ENCODE results near the gene TDRD3.

The TDRD3 gene

GRCh38 chr13:60482012-60482411, 85.0 kb downstream of the TDRD3 start:
- TF ChIP-seq FOXM1 (IDR thresholded peaks at IDR 0.05; ENCODE audit: borderline replicate concordance, low read depth) (no peak), TCF12 (IDR thresholded peaks at IDR 0.05; ENCODE audit: low read depth) (no peak), EP300 (IDR thresholded peaks at IDR 0.05; ENCODE audit: borderline replicate concordance) (no peak), CEBPB (IDR thresholded peaks at IDR 0.05) (no peak), NFIC (IDR thresholded peaks at IDR 0.05) (no peak), RAD21 (IDR thresholded peaks at IDR 0.05; ENCODE audit: low read depth) (no peak), CREB1 (IDR thresholded peaks at IDR 0.05; ENCODE audit: low read depth) (no peak), ZBTB7A (IDR thresholded peaks at IDR 0.05; ENCODE audit: low read depth) (no peak), EGR1 (IDR thresholded peaks at IDR 0.05) (no peak), TEAD4 (IDR thresholded peaks at IDR 0.05) (no peak), YY1 (IDR thresholded peaks at IDR 0.05; ENCODE audit: low read depth) (no peak)
- TF ChIP-seq, protein P1, sequence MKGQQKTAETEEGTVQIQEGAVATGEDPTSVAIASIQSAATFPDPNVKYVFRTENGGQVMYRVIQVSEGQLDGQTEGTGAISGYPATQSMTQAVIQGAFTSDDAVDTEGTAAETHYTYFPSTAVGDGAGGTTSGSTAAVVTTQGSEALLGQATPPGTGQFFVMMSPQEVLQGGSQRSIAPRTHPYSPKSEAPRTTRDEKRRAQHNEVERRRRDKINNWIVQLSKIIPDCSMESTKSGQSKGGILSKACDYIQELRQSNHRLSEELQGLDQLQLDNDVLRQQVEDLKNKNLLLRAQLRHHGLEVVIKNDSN (IDR thresholded peaks at IDR 0.05), result no peak
- TF ChIP-seq, protein P2, sequence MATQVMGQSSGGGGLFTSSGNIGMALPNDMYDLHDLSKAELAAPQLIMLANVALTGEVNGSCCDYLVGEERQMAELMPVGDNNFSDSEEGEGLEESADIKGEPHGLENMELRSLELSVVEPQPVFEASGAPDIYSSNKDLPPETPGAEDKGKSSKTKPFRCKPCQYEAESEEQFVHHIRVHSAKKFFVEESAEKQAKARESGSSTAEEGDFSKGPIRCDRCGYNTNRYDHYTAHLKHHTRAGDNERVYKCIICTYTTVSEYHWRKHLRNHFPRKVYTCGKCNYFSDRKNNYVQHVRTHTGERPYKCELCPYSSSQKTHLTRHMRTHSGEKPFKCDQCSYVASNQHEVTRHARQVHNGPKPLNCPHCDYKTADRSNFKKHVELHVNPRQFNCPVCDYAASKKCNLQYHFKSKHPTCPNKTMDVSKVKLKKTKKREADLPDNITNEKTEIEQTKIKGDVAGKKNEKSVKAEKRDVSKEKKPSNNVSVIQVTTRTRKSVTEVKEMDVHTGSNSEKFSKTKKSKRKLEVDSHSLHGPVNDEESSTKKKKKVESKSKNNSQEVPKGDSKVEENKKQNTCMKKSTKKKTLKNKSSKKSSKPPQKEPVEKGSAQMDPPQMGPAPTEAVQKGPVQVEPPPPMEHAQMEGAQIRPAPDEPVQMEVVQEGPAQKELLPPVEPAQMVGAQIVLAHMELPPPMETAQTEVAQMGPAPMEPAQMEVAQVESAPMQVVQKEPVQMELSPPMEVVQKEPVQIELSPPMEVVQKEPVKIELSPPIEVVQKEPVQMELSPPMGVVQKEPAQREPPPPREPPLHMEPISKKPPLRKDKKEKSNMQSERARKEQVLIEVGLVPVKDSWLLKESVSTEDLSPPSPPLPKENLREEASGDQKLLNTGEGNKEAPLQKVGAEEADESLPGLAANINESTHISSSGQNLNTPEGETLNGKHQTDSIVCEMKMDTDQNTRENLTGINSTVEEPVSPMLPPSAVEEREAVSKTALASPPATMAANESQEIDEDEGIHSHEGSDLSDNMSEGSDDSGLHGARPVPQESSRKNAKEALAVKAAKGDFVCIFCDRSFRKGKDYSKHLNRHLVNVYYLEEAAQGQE (IDR thresholded peaks at IDR 0.05; ENCODE audit: low read depth), result no peak

GRCh38 chr13:60484865-60485264, 87.8 kb downstream of the TDRD3 start:
- TF ChIP-seq TEAD4 (IDR thresholded peaks at IDR 0.05) (no peak), EP300 (IDR thresholded peaks at IDR 0.05; ENCODE audit: borderline replicate concordance) (no peak), ZBTB7A (IDR thresholded peaks at IDR 0.05; ENCODE audit: low read depth) (no peak), CEBPB (IDR thresholded peaks at IDR 0.05) (no peak), MAX (IDR thresholded peaks at IDR 0.05) (no peak), CREB1 (IDR thresholded peaks at IDR 0.05; ENCODE audit: low read depth) (no peak), RAD21 (IDR thresholded peaks at IDR 0.05; ENCODE audit: low read depth) (no peak), TCF12 (IDR thresholded peaks at IDR 0.05; ENCODE audit: low read depth) (no peak), NFIC (IDR thresholded peaks at IDR 0.05) (no peak)
- TF ChIP-seq, protein P1 (IDR thresholded peaks at IDR 0.05), result no peak

- TF ChIP-seq YY1 (IDR thresholded peaks at IDR 0.05; ENCODE audit: low read depth), result no peak
- TF ChIP-seq EP300 (IDR thresholded peaks at IDR 0.05; ENCODE audit: borderline replicate concordance), result no peak
- TF ChIP-seq, protein P2 (IDR thresholded peaks at IDR 0.05; ENCODE audit: low read depth), result no peak
- TF ChIP-seq TAF1 (IDR thresholded peaks at IDR 0.05; ENCODE audit: low read depth), result no peak
- no peak for TF ChIP-seq MAX (IDR thresholded peaks at IDR 0.05)
- no peak for TF ChIP-seq CEBPB (IDR thresholded peaks at IDR 0.05)
- TF ChIP-seq CREB1 (IDR thresholded peaks at IDR 0.05; ENCODE audit: low read depth), result no peak
- no peak for TF ChIP-seq RAD21 (IDR thresholded peaks at IDR 0.05; ENCODE audit: low read depth)
- no peak for TF ChIP-seq EGR1 (IDR thresholded peaks at IDR 0.05)
- no peak for TF ChIP-seq NFIC (IDR thresholded peaks at IDR 0.05)
- no peak for TF ChIP-seq TEAD4 (IDR thresholded peaks at IDR 0.05)
Measured at GRCh38 chr13:60491531-60491930, 94.5 kb downstream of the TDRD3 start.

GRCh38 chr13:60492187-60492586, 95.2 kb downstream of the TDRD3 start:
- TF ChIP-seq TCF12 (IDR thresholded peaks at IDR 0.05; ENCODE audit: low read depth), result no peak
- TF ChIP-seq, protein P2 (IDR thresholded peaks at IDR 0.05; ENCODE audit: low read depth), result no peak
- TF ChIP-seq CEBPB (IDR thresholded peaks at IDR 0.05), result no peak

DNA sequence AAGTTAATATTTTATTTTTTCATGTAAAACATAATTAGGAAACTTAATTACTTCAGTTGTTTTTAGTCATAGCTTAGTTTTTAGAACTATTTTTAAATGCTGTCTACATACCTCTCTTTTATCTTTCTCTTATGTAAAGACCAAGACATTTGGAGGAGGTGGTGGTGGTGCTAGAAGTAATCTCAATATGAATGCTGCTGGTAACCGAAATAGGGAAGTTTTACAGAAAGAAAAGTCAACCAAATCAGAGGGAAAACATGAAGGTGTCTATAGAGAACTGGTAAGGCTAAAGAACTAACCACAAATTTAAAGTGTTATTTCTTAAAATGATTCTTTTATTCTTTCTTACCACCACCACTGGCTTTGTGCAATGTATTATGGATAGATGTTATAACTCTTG, 97.3 kb downstream of the TDRD3 start:
- TF ChIP-seq YY1 (IDR thresholded peaks at IDR 0.05; ENCODE audit: low read depth) (no peak), CREB1 (IDR thresholded peaks at IDR 0.05; ENCODE audit: low read depth) (no peak), EP300 (IDR thresholded peaks at IDR 0.05; ENCODE audit: borderline replicate concordance) (no peak), EGR1 (IDR thresholded peaks at IDR 0.05) (no peak), ZBTB7A (IDR thresholded peaks at IDR 0.05; ENCODE audit: low read depth) (no peak), TAF1 (IDR thresholded peaks at IDR 0.05; ENCODE audit: low read depth) (no peak), TEAD4 (IDR thresholded peaks at IDR 0.05) (no peak), MAX (IDR thresholded peaks at IDR 0.05) (no peak), NFIC (IDR thresholded peaks at IDR 0.05) (no peak), TCF12 (IDR thresholded peaks at IDR 0.05; ENCODE audit: low read depth) (no peak), RAD21 (IDR thresholded peaks at IDR 0.05; ENCODE audit: low read depth) (no peak), CEBPB (IDR thresholded peaks at IDR 0.05) (no peak)
- TF ChIP-seq, protein P1 (IDR thresholded peaks at IDR 0.05), result no peak
